ENCODE results near the gene RBMS2.

RBMS2 gene

GRCh38 chr12:56520506-56520905 lies 1.1 kb upstream of the RBMS2 start:
- H3K4me3 ChIP-seq (ENCODE audit: low read length): no peak overlapping the region
- peak; percentile 43 for DNase-seq (ENCODE audit: low read depth)
- TF ChIP-seq, protein P1, sequence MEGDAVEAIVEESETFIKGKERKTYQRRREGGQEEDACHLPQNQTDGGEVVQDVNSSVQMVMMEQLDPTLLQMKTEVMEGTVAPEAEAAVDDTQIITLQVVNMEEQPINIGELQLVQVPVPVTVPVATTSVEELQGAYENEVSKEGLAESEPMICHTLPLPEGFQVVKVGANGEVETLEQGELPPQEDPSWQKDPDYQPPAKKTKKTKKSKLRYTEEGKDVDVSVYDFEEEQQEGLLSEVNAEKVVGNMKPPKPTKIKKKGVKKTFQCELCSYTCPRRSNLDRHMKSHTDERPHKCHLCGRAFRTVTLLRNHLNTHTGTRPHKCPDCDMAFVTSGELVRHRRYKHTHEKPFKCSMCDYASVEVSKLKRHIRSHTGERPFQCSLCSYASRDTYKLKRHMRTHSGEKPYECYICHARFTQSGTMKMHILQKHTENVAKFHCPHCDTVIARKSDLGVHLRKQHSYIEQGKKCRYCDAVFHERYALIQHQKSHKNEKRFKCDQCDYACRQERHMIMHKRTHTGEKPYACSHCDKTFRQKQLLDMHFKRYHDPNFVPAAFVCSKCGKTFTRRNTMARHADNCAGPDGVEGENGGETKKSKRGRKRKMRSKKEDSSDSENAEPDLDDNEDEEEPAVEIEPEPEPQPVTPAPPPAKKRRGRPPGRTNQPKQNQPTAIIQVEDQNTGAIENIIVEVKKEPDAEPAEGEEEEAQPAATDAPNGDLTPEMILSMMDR (conservative IDR thresholded peaks at IDR 0.05; ENCODE audit: low read length): no peak

DNA sequence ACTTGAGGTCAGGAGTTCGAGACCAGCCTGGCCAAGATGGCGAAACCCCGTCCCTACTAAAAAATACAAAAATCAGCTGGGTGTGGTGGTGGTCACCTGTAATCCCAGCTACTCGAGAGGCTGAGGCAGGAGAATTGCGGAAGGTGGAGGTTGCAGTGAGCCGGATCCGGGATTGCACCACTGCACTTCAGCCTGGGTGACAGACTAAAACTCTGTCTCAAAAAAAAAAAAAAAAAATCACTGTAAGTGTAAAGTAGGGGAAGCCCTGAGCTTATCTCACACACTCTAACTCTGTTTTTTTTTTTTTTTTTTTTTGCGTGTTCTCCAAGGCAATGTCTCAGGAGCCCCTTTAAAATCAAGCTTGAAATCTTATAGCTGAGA lies 421 bp upstream of the RBMS2 start:
- no peak for DNase-seq (ENCODE audit: low read depth)
- TF ChIP-seq, protein P1 (conservative IDR thresholded peaks at IDR 0.05; ENCODE audit: low read length): no peak
- peak overlapping the region; percentile 83 for H3K4me3 ChIP-seq (ENCODE audit: low read length)

- TF ChIP-seq, protein P1 (conservative IDR thresholded peaks at IDR 0.05; ENCODE audit: low read length): no peak
- DNase-seq (ENCODE audit: low read depth): peak; percentile 55
- peak overlapping the region; percentile 83 for H3K4me3 ChIP-seq (ENCODE audit: low read length)
Observed at GRCh38 chr12:56522411-56523193, 982 bp downstream of the RBMS2 start.

- peak; percentile 34 for DNase-seq (ENCODE audit: low read depth)
- H3K4me3 ChIP-seq (ENCODE audit: low read length): no peak overlapping the region
- TF ChIP-seq, protein P1 (conservative IDR thresholded peaks at IDR 0.05; ENCODE audit: low read length): no peak
Observed at GRCh38 chr12:56528846-56529245, 7.2 kb downstream of the RBMS2 start.

DNA sequence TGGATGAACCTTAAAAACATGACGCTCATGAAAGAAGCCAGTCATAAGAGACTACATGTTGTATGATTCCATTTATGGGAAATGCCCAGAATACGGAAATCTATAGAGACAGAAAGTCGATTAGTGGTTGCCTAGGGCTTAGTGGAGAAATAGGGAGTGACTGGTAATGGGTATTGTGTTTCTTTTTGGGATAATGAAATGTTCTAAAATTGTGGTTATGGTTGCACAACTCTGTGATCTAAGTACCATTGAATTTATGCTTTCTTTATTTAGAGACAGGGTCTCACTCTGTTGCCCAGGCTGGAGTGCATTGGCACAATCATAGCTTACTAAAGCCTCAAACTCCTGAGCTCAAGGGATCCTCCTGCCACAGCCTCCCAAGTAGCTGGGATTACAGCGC lies 8.0 kb downstream of the RBMS2 start:
- peak; percentile 34 for DNase-seq (ENCODE audit: low read depth)
- no peak overlapping the region for H3K4me3 ChIP-seq (ENCODE audit: low read length)
- TF ChIP-seq, protein P1 (conservative IDR thresholded peaks at IDR 0.05; ENCODE audit: low read length): no peak

- DNase-seq (ENCODE audit: low read depth): no peak
- TF ChIP-seq, protein P1 (conservative IDR thresholded peaks at IDR 0.05; ENCODE audit: low read length): no peak
- no peak overlapping the region for H3K4me3 ChIP-seq (ENCODE audit: low read length)
Observed at GRCh38 chr12:56530390-56531055, 8.9 kb downstream of the RBMS2 start.

DNA sequence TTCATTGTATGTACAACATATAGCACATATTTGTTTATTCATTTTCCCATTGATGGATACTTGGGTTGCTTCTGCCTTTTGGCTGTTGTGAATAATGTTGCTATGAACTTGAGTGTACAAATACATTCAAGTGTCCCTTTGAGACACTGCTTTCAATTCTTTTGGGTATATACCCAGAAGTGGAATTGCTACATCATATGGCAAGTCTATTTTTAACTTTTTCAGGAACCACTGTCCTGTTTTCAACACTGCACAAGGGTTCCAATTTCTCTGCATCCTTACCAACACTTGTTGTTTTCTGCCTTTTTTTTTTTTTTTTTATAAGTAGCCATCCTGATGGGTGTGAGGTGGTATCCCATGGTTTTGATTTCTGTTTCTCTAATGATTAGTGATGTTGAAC lies 15.9 kb downstream of the RBMS2 start:
- no peak for DNase-seq (ENCODE audit: low read depth)
- no peak overlapping the region for H3K4me3 ChIP-seq (ENCODE audit: low read length)
- TF ChIP-seq, protein P1 (conservative IDR thresholded peaks at IDR 0.05; ENCODE audit: low read length): no peak

All from AG10803 (cell line).